Prostate gland (tissue), 2 donors: ENCODE measurements around the gene DENND1B.

ENCODE experiments used
- POLR2A ChIP-seq: fragments of 450-650 bp; IDR thresholded peaks from one replicate; pipeline ENCODE4 v1.6.1; 2016; ENCODE audit warnings: antibody characterized with exemption, mild to moderate bottlenecking
- POLR2AphosphoS5 ChIP-seq: sonication (generic); formaldehyde crosslinking; IDR thresholded peaks from one replicate; pipeline ENCODE4 v1.6.1; 2017; ENCODE audit warnings: antibody characterized with exemption
- TF ChIP-seq, protein P1 (sequence below), 4 experiments: fragments of 200-600 bp in 2 of 4; fragments of 450-650 bp in 2 of 4; sonication (generic) in 2 of 4; IDR thresholded peaks; 1 replicate in 3 of 4; 2 replicates in 1 of 4; pipeline ENCODE4 v1.5.1; 2016 to 2019; ENCODE audit warnings: antibody characterized with exemption in 4 of 4, mild to moderate bottlenecking in 2 of 4, moderate library complexity in 2 of 4

DNA sequence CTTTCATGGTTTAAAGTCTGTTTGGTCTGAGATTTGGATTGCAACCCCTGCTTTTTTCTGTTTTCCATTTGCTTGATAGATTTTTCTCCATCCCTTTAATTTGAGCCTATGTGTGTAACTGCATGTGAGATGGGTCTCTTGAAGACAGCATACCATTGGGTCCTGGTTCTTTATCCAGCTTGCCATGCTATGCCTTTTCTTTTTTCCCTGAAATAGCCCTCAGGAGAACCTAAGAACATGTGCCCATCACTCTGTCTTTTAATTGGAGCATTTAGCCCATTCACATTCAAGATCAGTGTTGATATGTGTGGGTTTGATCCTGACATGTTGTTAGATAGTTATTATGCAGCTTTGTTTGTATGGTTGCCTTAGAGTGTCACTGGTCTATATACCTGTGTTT, 21.7 kb upstream of the DENND1B start:
- TF ChIP-seq, protein P1, sequence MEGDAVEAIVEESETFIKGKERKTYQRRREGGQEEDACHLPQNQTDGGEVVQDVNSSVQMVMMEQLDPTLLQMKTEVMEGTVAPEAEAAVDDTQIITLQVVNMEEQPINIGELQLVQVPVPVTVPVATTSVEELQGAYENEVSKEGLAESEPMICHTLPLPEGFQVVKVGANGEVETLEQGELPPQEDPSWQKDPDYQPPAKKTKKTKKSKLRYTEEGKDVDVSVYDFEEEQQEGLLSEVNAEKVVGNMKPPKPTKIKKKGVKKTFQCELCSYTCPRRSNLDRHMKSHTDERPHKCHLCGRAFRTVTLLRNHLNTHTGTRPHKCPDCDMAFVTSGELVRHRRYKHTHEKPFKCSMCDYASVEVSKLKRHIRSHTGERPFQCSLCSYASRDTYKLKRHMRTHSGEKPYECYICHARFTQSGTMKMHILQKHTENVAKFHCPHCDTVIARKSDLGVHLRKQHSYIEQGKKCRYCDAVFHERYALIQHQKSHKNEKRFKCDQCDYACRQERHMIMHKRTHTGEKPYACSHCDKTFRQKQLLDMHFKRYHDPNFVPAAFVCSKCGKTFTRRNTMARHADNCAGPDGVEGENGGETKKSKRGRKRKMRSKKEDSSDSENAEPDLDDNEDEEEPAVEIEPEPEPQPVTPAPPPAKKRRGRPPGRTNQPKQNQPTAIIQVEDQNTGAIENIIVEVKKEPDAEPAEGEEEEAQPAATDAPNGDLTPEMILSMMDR (IDR thresholded peaks at IDR 0.05), result no peak
- no peak for TF ChIP-seq POLR2AphosphoS5
- TF ChIP-seq POLR2A, result no peak
